OCI-M2 (cell line): ENCODE data around the gene KRT7.

ENCODE experiments used
- DNase-seq: peaks from one replicate; lab custom pipeline; 2025; ENCODE audit not compliant: unreplicated experiment; lab: John Stamatoyannopoulos, UW

The KRT7 gene

DNA sequence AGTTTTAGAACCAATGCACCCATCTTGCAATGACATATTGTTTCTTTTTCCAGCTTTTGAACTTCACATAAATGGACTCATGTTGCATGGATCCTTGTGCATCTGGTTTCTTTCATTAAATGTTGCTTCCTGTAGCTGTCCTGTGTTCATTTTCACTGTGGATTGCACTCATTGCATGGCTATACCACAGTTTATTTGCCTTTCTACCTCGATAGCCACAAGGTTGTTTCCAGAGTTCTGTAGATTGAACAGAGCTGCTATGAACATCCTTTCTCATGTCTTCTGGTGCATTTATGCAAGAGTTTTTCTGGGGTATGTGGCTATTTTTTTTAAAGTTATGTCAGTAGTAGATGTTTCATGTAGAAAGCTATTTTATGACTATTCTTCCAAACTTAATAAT is 61.8 kb downstream of the KRT7 start:
- no peak for DNase-seq

DNA sequence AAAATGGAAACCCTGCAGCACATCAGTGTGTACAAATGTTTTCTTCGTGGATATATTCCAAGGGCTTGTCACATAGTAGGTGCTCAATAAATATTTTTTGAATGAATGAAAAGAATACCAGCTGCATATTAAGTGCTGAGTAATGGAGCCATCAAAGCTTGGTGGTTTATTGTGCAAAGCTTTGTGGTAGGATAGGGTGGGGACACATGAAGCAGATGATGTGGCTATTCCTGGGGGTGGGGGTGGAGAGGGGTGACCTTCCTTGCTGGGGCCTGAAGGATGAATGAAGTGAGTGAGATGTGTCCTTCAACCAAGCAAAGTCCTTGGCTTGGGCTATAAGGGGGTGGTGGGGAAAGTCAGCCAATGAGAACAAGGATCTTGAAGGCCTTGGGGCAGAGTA is 62.6 kb downstream of the KRT7 start:
- DNase-seq = no peak

DNA sequence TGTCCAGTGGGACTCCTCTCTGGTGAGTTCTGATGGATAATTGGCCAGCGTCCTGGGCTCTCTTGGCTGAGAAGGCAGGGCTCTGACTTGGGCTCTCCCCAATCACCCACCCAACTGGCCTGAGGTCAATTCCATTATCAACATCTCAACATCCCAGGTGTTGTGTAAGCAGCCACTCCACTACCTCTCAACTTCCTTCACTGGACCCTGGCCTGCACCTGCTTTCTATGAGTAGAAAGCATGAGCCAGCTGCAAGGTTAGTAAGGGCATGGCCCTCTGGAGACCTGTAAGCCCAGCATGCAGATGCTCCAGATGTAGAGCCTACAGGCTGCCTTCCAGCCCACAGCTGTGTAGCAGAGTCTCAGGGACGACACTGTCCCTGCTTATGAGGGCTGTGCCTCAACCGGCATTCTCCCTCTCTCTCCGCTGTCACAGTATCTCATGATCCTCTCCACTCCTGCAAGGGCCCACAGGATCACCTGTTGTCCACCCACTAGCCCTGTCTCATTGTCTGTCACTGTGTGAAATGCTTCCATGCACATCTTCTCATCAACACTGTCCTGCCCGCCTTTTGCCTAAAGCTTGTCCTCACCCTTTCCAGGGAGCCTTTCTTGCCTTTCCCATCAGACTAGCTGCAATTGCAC is 63.7 kb downstream of the KRT7 start:
- no peak for DNase-seq
